Stimulated activated CD4-positive, alpha-beta T cell treated with anti-CD3 and anti-CD28 coated beads, Interleukin-1b, Interleukin-23, amount 100 ng/mL, for 1 hour (primary cell): ENCODE data around the gene RCCD1.

Experiments
- DNase-seq, 2 donors: peaks; one replicate each; pipeline ENCODE4 v3.0.0-alpha.2; 2020; ENCODE audit warnings: low read depth in 2 of 2

The RCCD1 gene

DNA sequence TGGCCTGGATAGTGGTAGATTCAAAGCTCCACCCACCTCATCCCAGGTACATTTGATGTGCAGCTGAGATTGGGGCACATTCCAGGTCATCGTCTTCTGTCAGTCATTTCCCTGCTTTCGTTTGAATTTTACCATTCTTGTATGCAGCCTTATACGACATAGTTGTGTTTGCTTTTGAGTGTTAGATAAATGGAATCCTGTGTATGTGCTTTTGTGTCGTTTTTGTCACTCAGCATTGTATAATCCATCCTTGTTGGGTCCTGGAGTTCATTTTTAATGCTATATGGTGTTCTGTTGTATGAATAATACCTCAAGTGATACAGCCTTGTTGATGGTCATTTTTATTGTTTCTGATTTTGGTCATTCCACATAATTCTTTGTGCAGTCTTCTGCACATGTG is 7.3 kb downstream of the RCCD1 start:
- DNase-seq: no peak

DNA sequence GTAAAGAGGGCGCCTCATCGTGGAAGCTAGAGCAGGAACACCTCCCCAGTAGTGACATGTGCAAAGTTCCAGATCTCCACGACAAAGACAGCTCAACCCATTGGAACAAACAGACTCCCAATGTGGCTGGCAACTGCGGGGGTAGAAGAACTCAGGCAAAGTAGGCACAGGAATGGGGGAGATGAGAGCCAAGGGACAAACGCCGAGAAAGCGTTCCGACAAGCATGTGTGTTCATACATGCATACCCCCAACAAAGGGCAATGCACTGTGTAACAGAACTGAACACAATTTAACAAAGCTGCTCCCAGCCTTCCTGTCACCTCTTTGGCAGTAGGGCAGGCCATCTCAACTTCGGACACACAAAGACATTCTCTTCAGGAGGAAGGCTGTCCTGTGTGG is 11.6 kb downstream of the RCCD1 start:
- DNase-seq: no peak

DNA sequence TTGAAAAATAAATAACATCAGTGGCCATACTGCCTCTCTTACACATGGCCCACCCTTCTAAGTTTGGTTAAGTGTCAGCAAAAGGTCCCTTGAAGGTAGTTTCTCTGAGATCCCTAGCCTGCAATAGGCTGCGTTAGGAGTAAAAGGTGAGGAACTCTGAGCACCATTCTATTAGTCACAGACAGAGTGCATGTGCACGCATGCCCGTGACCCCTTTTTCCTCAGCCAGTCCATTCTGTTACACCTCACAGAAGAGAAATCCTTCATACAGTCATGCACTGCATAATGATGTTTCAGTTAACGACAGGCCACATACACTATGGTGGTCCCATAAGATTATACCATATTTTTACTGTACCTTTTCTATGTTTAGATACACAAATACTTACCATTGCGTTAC is 12.5 kb downstream of the RCCD1 start:
- DNase-seq: no peak

DNA sequence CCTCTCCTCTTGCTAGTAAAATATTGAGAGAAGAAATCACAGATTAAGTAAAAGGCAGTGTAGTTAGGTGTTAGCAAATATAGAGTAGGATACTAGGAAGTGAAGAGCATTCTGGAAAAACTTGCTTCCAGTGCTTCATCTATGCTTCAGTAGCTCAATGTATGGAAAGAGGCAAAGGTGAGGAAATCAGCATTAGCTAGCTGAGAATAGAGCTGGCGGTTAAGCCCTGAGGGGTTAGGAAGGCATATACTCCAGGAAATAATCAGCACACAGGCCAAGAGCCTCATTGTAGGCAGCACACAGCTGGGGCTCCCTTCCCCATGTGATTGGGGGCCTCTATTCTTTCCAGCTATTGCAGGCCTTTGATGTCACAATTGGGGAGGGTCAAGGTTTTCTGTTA is 13.8 kb downstream of the RCCD1 start:
- no peak for DNase-seq

DNA sequence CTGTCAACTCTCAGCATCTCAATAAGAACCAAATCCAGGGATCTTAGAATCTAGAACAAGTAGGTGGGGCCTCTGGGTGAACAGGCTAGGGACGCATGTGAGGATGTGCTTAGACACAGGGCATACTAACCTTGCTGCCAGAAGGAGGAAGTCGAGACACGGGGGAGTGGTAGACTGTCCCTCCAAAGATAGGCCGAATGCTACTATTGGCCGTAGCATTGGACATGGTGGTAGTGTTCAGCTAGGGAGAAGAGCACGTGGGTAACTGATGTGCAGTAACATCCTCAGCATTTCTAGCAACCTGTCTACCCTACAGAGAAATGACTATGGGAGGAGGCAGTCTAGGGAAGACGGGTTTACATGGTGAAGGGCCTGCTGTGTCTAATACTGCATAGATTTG is 15.6 kb downstream of the RCCD1 start:
- no peak for DNase-seq

DNA sequence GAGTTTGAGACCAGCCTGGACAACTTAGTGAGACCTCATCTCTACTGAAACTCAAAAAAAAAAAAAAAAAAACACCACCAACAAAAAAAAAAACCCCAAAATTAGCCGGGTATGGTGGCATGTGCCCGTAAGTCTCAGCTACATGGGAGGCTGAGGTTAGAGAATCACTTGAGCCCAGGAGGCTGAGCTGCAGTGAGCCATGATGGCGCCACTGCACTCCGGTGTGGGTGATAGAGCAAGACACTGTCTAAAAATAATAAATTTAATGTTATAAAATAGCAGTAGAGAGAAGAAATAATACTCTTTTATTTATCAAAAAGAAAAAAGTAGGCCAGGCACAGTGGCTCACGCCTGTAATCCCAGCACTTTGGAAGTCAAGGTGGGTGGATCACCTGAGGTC is 17.4 kb downstream of the RCCD1 start:
- no peak for DNase-seq

DNA sequence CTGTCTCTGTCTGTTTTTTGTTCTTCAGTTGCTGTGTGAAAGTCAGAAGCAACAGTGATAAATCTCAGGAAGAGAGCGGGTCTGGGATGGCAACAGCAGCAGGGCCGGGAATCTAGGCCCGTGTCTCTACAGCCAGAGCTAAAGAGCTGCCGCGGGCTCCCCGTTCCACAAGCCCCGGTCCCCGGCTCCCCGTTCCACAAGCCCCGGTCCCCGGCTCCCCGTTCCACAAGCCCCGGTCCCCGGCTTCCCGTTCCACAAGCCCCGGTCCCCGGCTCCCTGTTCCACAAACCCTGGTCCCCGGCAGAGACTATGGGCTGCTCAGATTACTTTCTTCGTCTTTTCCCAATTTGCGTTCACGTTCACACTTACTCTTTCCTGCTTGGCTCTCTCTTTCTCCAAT is 19.5 kb downstream of the RCCD1 start:
- DNase-seq: no peak

DNA sequence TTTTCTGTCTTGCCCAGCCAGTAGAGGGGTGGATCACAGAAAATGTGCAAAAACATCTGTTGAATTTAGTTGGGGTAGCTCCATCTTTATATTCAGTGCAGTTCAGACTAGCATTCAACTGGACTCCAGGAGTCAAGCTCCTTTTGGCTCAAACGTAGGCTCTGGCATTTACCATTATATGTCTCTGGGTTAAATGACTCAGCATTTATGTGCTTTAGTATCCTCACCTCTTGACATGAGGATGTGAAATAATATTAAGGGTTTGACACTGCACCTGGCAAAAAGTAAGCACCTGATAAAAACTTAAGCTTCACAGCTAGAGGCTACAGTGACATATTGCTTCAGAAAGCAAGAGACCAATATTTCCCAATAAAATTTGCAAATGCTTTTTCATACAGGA is 24.9 kb downstream of the RCCD1 start:
- DNase-seq: no peak

DNA sequence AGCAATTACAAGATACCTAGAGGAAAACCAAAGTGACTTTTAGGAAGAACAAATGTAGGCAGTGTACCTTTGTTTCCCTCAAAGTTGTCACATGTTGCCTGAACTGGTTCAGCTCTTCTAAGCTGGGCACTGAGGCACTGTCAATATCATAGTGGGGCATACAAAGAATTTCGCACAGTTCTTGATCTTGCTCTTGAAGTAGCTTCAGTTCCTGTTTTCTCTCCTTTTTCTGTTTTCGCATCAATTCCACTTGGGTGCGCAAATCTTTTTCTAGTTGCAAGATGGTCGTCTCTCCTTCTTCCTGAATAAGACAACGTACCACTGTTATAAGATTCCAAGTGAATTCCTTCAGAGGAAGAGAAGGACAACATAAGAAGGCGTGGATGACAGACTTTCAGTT is 27.0 kb downstream of the RCCD1 start:
- no peak for DNase-seq

DNA sequence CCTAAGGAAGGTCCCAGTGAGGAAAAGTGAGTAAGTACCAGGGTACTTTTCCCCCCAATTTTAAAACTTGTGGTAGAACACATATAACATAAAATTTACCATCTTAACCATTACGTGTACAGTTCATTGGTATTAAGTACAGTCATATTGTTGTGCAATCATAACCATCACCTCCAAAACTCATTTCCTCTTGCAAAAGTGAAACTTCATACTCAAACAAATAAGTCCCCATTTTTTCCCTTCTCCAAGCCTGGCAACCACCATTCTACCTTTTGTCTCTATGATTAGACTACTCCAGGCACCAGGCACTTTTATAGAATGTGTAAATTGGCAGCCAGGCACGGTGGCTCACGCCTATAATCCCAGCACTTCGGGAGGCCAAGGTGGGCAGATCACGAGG is 27.5 kb downstream of the RCCD1 start:
- no peak for DNase-seq

DNA sequence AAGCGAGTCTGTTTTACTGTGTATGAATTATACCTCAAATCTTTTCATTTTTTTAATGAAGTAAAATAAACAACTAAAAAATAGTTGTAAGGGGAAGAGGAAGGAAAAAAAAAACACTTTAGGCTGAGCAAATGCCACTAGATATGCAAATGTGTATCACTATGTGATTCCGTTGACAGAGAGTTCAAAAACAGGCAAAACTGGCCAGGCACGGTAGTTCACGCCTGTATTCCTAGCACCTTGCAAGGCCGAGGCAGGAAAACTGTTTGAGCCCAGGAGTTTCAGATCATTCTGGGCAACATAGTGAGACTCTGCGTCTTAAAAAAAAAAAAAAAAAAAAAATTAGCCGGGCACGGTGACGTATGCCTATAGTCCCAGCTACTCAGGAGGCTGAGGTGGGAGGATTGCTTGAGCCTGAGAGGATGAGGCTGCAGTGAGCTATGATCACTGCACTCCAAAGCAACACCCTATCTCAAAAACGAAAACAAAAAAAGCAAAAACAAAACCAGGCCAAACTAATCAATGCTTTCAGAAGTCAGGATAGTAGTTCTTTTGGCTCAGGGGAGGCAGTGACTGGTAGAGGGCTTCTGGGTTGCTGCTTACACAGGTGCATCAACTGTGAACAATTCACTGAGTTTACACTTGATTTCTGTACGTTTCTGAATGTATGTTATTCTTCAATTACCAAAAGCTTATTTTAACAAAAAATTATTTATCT is 32.3 kb downstream of the RCCD1 start:
- DNase-seq: no peak

DNA sequence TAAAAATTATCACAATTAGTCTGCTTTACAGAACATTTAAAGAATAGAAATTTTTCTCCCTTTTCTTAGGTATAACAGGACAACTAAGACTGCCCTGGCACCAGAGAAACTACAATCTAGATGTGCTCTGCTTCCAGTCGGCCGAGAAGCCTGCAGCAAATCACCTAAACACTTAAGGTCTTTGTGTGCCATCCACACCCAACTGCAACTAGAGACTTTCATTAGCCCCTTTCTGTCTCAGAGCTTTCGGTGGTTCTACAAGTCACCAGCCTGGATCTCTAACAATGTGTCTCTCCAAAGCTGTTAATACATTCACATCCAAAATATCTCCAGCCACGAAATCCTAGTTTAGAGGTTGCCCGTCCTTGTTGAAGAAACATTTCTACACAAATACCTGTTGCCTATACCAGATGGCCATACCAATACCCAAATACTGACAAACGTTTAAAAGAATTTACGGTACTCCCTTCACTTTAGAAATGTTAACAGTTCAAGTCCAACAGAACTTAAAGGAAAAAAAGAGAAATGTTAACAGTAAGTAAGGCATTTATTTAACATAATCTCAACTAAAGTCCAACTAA is 33.0 kb downstream of the RCCD1 start:
- no peak for DNase-seq

DNA sequence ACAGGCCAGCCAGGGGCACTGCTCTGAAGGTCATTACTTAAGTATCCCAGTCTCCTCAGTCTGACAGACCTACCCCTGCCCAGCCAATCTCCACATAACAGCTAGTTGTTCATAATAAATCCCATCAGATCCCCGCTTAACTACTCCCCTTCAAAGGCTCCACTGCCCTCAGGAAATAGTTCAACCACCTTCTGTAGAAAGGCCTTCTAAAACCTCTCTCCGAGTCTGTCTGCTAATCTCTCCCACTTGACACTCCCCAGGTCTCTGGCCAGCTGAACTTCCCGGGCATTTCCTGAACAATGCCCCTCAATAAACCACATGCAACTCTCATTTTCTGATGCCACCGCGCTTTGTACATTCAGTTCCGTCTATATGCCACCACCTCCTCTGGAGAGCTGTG is 33.6 kb downstream of the RCCD1 start:
- no peak for DNase-seq

DNA sequence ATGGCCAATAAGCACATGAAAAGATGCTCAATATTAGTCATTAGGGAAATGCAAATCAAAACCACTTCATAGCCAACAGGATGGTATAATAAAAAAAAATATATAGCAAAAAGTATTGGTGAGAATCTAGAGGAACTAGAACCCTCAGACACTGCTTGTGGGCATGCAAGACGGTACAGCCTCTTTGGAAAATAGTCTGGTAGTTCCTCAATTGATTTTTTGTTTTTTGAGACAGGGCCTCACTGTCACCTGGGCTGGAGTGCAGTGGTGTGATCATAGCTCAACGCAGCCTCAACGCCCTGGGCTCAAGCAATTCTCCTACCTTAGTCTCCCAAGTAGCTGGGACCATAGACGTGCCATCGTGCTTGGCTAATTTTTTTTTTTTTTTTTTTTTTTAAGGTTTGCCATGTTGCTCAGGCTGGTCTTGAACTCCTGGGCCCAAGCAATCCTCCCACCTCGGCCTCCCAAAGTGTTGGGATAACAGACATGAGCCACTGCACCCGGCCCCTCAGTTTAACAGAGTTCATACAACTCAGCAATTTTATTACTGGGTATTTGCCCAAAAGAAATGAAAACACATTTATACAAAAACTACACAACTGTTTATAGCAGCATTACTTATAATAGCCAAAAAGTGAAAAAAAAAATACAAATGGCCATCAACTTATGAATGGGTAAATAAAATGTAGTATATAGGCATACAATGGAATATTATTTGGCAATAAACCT is 34.5 kb downstream of the RCCD1 start:
- no peak for DNase-seq

DNA sequence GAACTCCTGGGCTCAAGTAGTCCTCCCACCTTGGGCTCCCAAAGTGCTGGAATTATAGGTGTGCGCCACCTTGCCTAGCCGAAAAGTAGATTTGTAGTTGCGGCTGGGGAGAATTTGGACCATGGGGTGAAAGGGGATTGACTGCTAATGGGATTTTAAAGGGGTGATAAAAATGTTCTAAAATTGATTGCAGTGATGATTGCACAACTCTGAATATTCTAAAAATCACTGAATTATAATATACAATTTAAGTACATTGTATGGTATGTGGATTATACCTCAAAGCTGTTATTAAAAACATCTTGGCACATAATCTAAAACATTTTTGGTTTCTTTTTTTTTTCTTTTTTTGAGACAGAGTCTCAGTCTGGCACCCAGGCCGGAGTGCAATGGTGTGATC is 35.8 kb downstream of the RCCD1 start:
- no peak for DNase-seq

DNA sequence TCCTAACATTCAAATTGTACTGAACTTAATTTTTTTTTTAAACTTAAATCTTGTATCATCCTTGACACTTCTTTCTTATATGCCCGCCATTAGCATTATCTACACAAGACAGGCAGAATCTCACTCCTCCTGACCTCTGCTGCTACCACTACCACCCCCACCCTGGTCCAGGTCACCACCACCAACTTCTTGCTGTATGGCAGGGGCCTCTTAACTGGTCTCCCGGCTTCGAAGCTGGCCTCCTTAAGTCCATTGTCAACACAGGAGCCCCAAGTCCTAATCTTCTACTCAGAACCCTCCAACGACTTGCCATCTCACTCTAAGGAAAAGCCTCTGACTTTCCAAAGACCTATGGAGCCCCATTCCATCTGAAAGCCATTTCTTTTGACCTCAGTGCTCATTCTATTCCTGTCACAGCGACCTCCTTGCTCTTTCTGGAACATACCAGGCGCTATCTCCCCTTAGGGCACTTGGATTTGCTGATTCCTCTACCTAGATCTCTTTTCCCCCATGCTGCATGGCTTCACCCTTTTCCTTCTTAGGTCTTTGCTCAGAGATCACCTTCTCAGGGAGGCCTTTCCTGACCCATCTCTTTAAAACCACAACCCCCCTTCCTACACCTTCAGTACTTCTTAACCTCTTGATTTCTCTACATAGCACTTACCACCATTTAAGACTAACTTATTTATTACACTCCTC is 37.1 kb downstream of the RCCD1 start:
- no peak for DNase-seq

DNA sequence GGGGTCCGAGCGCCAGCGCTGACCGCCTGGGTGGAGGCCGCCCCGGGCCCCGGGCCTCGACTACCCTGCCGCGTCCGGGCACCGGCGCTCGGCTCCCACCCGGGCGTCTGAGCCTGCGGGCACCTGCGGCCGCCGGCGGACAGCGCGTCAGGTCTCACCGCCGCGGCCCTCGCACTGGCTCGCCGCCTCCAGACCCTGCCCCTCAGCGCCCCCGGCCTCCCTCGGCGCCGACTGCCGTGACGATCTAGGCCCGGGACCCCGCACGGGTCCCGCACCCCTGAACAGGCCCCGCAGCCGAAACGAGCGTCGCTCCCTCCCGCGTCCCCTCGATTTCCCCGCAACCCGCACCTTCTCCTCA is 39.4 kb downstream of the RCCD1 start:
- no peak for DNase-seq

DNA sequence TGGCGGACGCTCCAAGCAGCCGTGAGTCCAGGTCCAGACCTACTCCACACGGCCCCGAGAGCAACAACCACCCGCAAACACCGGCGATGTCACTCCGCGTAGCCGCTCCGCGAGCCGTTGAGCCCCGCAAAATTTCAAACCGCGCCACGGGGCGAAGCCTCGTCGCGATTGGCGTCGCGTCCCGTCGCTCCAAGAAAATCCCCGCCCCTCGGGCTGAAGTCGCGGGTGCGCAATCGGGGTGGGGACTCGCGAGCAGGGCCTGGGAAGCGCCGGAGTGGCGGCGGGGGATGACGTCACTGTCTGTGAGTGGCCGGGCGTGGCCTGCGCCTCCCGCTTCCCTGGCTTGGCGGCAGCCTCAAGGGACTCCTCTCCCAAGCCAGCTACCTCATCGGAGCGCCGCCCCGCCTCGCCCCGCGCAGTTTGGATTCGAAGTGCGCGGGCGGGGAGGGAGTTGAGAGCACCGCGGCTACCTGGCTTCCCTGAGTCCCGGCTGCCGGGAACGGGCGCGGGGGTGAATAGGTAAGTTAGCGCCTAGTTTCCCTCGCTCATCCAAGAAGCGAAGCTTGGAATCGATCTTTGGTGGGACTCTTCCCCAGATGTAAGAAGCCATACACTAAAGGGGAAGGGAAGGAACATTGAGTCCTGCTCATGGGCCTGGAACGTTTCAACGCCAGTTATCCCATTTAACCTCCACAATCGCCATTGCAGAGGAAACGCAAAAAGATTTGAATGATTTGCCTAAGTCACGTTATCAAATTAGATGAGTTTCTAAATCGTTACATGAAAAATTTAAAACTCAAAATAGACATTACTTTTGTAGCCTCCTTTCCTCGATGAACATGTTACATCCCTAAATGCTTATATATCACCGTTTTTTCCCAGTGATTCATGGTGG is 40.0 kb downstream of the RCCD1 start, which contains the start of gene PRC1:
PRC1 (minus strand) TSS at position 119 of the 895 bp plus-strand sequence; CDS start at position 1, 118 bp downstream.
- peak; percentile 93 to 94 for DNase-seq

DNA sequence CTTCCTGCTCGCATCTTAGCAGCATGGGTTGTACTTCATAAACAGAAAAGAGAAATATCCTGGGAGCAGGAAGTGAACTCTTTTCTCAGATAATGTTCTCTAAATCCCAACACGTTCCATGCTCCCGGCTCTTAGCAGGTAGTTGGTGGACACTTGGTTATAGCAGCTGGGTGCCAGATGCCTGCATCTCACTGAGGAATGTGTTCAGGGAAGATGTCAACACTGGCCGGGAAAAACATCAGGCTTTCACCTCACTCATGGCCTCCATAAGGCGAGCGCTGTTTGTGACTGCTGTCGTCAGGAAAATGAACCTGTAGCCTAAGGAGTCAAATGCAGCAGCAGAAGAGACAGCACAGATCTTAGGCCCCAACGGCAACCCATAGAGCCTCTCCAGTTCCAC is 44.1 kb downstream of the RCCD1 start:
- no peak for DNase-seq

DNA sequence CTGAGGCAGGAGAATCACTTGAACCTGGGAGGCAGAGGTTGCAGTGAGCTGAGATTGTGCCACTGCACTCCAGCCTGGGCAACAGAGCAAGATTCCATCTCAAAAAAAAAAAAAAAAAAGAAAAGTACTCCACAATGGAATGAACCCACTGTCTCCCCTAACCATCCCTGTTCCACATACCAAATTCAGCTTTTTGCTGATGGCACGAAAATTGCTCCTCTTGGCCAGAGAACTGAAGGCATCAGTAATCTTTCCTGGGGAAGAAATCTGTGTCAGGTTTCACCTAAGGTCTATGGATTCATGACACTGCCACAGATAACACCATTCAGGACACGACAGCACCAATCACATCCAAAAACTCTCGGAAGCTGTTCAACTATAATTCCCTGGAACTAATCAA is 46.5 kb downstream of the RCCD1 start:
- no peak for DNase-seq

DNA sequence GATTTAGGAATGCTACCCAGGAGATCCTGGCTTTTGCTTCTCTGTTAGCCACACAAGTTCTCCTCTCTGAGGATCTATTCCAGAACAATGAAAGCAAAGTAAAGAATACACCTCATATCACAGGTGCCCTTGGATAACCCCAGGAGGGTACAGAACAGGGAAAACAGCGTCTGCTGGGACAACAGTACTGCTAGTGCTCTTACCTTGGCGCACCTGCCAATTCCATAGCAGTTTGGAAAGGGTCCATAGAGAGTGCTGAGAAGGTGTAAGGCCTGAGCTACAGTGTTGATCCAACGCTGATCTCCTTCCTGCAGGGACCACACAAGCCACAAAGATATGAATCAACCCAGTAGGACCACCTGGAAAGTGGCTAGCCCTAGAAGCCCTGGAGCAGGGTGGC is 52.6 kb downstream of the RCCD1 start:
- no peak for DNase-seq
